Breast epithelium (tissue), 4 donors: ENCODE measurements around the gene CASKIN2. TPM values are rescaled to one million over a fixed set of nuclear protein-coding genes. Genes with fewer than 3 reads are reported as not detected.

Source experiments
- DNase-seq, 2 donors: peaks; one replicate each; pipeline ENCODE4 v3.0.0-alpha.2; 2019; ENCODE audit warnings: low spot score in 2 of 2
- H3K27ac ChIP-seq, 2 donors: fragments of 200-600 bp; sonication (generic) in 1 of 2; one replicate each; pipeline ENCODE4 v1.5.1; 2016 to 2019; ENCODE audit warnings: mild to moderate bottlenecking in 1 of 2
- H3K27me3 ChIP-seq, 2 donors: fragments of 200-600 bp; sonication (generic) in 1 of 2; one replicate each; pipeline versions ENCODE4 v1.5.1 to v1.6.0; 2017 to 2019; ENCODE audit warnings: control low read depth in 1 of 2, mild to moderate bottlenecking in 1 of 2
- H3K36me3 ChIP-seq: fragments of 200-600 bp; one replicate; pipeline ENCODE4 v1.5.1; 2019
- H3K4me1 ChIP-seq, 2 donors: fragments of 200-600 bp; sonication (generic); one replicate each; pipeline ENCODE4 v1.5.1; 2016 to 2019; ENCODE audit warnings: control low read depth in 1 of 2
- H3K4me3 ChIP-seq, 3 donors: fragments of 200-600 bp; sonication (generic); 1 replicate in 2 of 3; 2 replicates in 1 of 3; pipeline ENCODE4 v1.5.1; 2016 to 2019; ENCODE audit warnings: mild to moderate bottlenecking in 3 of 3, moderate library complexity in 2 of 3
- H3K9me3 ChIP-seq, 2 donors: fragments of 200-600 bp; sonication (generic) in 1 of 2; one replicate each; pipeline ENCODE4 v1.5.1; 2016 to 2019; ENCODE audit warnings: control low read depth in 1 of 2
- CTCF ChIP-seq, 3 donors: fragments of 450-650 bp; IDR thresholded peaks; one replicate each; pipeline ENCODE4 v1.5.1; 2016 to 2017; ENCODE audit warnings: antibody characterized with exemption in 3 of 3, mild to moderate bottlenecking in 3 of 3, moderate library complexity in 3 of 3
- POLR2A ChIP-seq: fragments of 450-650 bp; IDR thresholded peaks from one replicate; pipeline ENCODE4 v1.6.1; 2016; ENCODE audit warnings: antibody characterized with exemption, mild to moderate bottlenecking, moderate library complexity
- POLR2AphosphoS5 ChIP-seq, 3 donors: sonication (generic); formaldehyde crosslinking; IDR thresholded peaks; one replicate each; pipeline ENCODE4 v1.6.1; 2017; ENCODE audit warnings: antibody characterized with exemption in 3 of 3
- intact Hi-C: fragments of 100-400 bp; cut with DNase I; formaldehyde crosslinking; loops from one replicate; pipeline ENCODE4 v1.15.1; 2023; ENCODE audit warnings: low total_unique reads
- total RNA-seq, 3 donors: library from RNA; depleted of rRNA; stranded (reverse); fragments of >200 nt; gene quantifications; one replicate each; pipeline ENCODE4 v1.1.0, GENCODE V29; 2016

The CASKIN2 gene
- total RNA-seq, 3 donors from 2014 or later = 10.0 to 23.3 (median 14.6) TPM

- Histone ChIP-seq H3K4me3 (no peak overlapping the region), H3K9me3 (no peaks in the 10 kb centered on the region), H3K4me1 (no peaks in the 10 kb centered on the region), H3K27ac (peak overlapping the region in 1 of 2 donors; percentile 2), H3K36me3 (no peaks in the 10 kb centered on the region), H3K27me3 (no peaks in the 10 kb centered on the region)
- DNase-seq = no peak
- no peak for TF ChIP-seq POLR2AphosphoS5 (IDR thresholded peaks at IDR 0.05)
- no peak for TF ChIP-seq POLR2A
- no peak for TF ChIP-seq CTCF (IDR thresholded peaks at IDR 0.05)
- intact Hi-C loops = loop anchor here (5.0 kb wide), 1 partner anchor 1042 kb away; no protein-coding TSS in a partner anchor
Observed at GRCh38 chr17:75539967-75540729, 24.8 kb upstream of the CASKIN2 start.

- H3K9me3 ChIP-seq = no peaks in the 10 kb centered on the region
- intact Hi-C loops = no loop called here
- no peaks in the 10 kb centered on the region for H3K36me3 ChIP-seq
Observed at GRCh38 chr17:75536366-75536765, 21.0 kb upstream of the CASKIN2 start.

GRCh38 chr17:75535871-75536270 lies 20.5 kb upstream of the CASKIN2 start:
- intact Hi-C loops = no loop called here
- Histone ChIP-seq H3K27ac (no peak overlapping the region), H3K4me3 (no peak overlapping the region), H3K4me1 (no peaks in the 10 kb centered on the region), H3K27me3 (no peaks in the 10 kb centered on the region), H3K9me3 (no peaks in the 10 kb centered on the region), H3K36me3 (no peaks in the 10 kb centered on the region)
- TF ChIP-seq CTCF (IDR thresholded peaks at IDR 0.05) = no peak
- TF ChIP-seq POLR2A = no peak
- no peak for TF ChIP-seq POLR2AphosphoS5 (IDR thresholded peaks at IDR 0.05)
- DNase-seq = no peak

More at GRCh38 chr17:75536366-75536765, 21.0 kb upstream of the CASKIN2 start:
- no peaks in the 10 kb centered on the region for H3K27me3 ChIP-seq
- TF ChIP-seq POLR2AphosphoS5 (IDR thresholded peaks at IDR 0.05) = no peak
- no peak for TF ChIP-seq CTCF (IDR thresholded peaks at IDR 0.05)
- no peak for TF ChIP-seq POLR2A
- no peak for DNase-seq
- no peak overlapping the region for H3K27ac ChIP-seq
- no peak overlapping the region for H3K4me3 ChIP-seq
- H3K4me1 ChIP-seq = no peaks in the 10 kb centered on the region

GRCh38 chr17:75535119-75535537 lies 19.8 kb upstream of the CASKIN2 start:
- Histone ChIP-seq H3K36me3 (no peaks in the 10 kb centered on the region), H3K9me3 (no peaks in the 10 kb centered on the region), H3K4me3 (no peak overlapping the region), H3K27ac (no peak overlapping the region), H3K4me1 (no peaks in the 10 kb centered on the region), H3K27me3 (no peaks in the 10 kb centered on the region)
- intact Hi-C loops = no loop called here
- TF ChIP-seq CTCF (IDR thresholded peaks at IDR 0.05) (no peak), POLR2A (no peak), POLR2AphosphoS5 (IDR thresholded peaks at IDR 0.05) (no peak)
- no peak for DNase-seq

- H3K36me3 ChIP-seq = no peaks in the 10 kb centered on the region
- intact Hi-C loops = no loop called here
- no peak for DNase-seq
Observed at GRCh38 chr17:75531721-75532072, 16.4 kb upstream of the CASKIN2 start.

More at GRCh38 chr17:75531721-75532072, 16.4 kb upstream of the CASKIN2 start:
- Histone ChIP-seq H3K4me1 (no peaks in the 10 kb centered on the region), H3K9me3 (no peaks in the 10 kb centered on the region), H3K27ac (no peak overlapping the region), H3K4me3 (no peak overlapping the region), H3K27me3 (no peaks in the 10 kb centered on the region)
- TF ChIP-seq POLR2AphosphoS5 (IDR thresholded peaks at IDR 0.05) (no peak), CTCF (IDR thresholded peaks at IDR 0.05) (no peak), POLR2A (no peak)
